MCF 10A (cell line): Measurements from ENCODE around the gene BACH2. TPM values are rescaled to one million over a fixed set of nuclear protein-coding genes. Genes with fewer than 3 reads are reported as not detected.

Experiments
- BruUV-seq: library from RNA; stranded (reverse); fragments of 400-500 nt; replicated peaks from 2 replicates; lab custom pipeline; 2021; lab: Mats Ljungman, UMichigan
- CTCF ChIA-PET: fragments of 300-600 bp; sonication (Branson Sonifier 250); formaldehyde crosslinking; extraction: SDS; loops from one replicate; lab custom pipeline; 2021; ENCODE audit warnings: antibody characterized with exemption, inconsistent platforms; lab: Yijun Ruan, JAX
- POLR2A ChIA-PET: fragments of 300-600, 350-650 bp; sonication (Branson Sonifier 250); formaldehyde crosslinking; extraction: SDS; loops from one replicate; lab custom pipeline; 2020; ENCODE audit warnings: antibody characterized with exemption, inconsistent platforms; lab: Yijun Ruan, JAX
- DNase-seq: peaks from one replicate; pipeline ENCODE4 v3.0.0-alpha.2; 2018; ENCODE audit not compliant: unreplicated experiment
- H3K27ac Mint-ChIP-seq: one replicate; pipeline ENCODE4 v1.8.0; 2022; ENCODE audit warnings: mild to moderate bottlenecking, low read depth, mixed read lengths; ENCODE audit not compliant: unreplicated experiment
- H3K27me3 Mint-ChIP-seq: one replicate; pipeline ENCODE4 v1.8.0; 2022; ENCODE audit warnings: mixed read lengths; ENCODE audit not compliant: insufficient read depth, unreplicated experiment
- H3K36me3 Mint-ChIP-seq: one replicate; pipeline ENCODE4 v1.8.0; 2022; ENCODE audit warnings: mild to moderate bottlenecking, moderate library complexity, mixed read lengths; ENCODE audit not compliant: insufficient read depth, unreplicated experiment
- H3K4me1 Mint-ChIP-seq: one replicate; pipeline ENCODE4 v1.8.0; 2022; ENCODE audit warnings: mixed read lengths; ENCODE audit not compliant: insufficient read depth, unreplicated experiment
- H3K4me3 Mint-ChIP-seq: one replicate; pipeline ENCODE4 v1.8.0; 2022; ENCODE audit warnings: mild to moderate bottlenecking, moderate library complexity, mixed read lengths; ENCODE audit not compliant: unreplicated experiment
- H3K9me3 Mint-ChIP-seq: one replicate; pipeline ENCODE4 v1.8.0; 2022; ENCODE audit warnings: mixed read lengths; ENCODE audit not compliant: unreplicated experiment
- CTCF ChIP-seq: fragments of 200-600 bp; IDR thresholded peaks from one replicate; pipeline ENCODE4 v1.8.0; 2022; ENCODE audit warnings: antibody characterized with exemption, mild to moderate bottlenecking; ENCODE audit not compliant: unreplicated experiment
- intact Hi-C: fragments of 100-400 bp; cut with micrococcal nuclease; formaldehyde crosslinking; loops from 2 replicates; pipeline ENCODE4 v1.14.1; 2022
- total RNA-seq: library from RNA; stranded (reverse); gene quantifications from 2 replicates; pipeline ENCODE4 v1.2.3, GENCODE V29; 2022

BACH2 gene
- total RNA-seq, 1 experiment from 2014 or later, result 9.9 TPM

- ChIA-PET POLR2A (interaction anchor here (0.7 to 2.4 kb wide), 15 partner anchors 8 to 258 kb away, joined by 3 to 45 read pairs (median 5); partner anchors contain the start of gene CASP8AP2), CTCF (interaction anchor here (0.6 to 2.0 kb wide), 9 partner anchors 11 to 333 kb away, joined by 3 to 18 read pairs (median 4); no protein-coding TSS in a partner anchor)
- intact Hi-C loops, result loop anchor here (1.0 to 5.0 kb wide), 3 partner anchors 90 to 209 kb away; partner anchors contain the start of gene BACH2
- BruUV-seq, result TSS peak; percentile 44
- Mint-ChIP-seq H3K27ac (peak overlapping the region; percentile 99), H3K27me3 (no peaks in the 10 kb centered on the region), H3K4me1 (peaks cover 35% of the 10 kb centered on the region), H3K36me3 (peaks cover 6% of the 10 kb centered on the region), H3K4me3 (peak overlapping the region; percentile 52), H3K9me3 (no peaks in the 10 kb centered on the region)
- peak; percentile 80 for DNase-seq
- no peak for TF ChIP-seq CTCF
These were observed 209.4 kb downstream of the BACH2 start for GRCh38 chr6:90087106-90087833.

GRCh38 chr6:90086517-90086916, 210.1 kb downstream of the BACH2 start:
- peak; percentile 89 for DNase-seq
- no TSS peak for BruUV-seq
- ChIA-PET CTCF (no interaction called here), POLR2A (no interaction called here)
- Mint-ChIP-seq H3K27ac (peak overlapping the region; percentile 99), H3K9me3 (no peaks in the 10 kb centered on the region), H3K27me3 (no peaks in the 10 kb centered on the region), H3K36me3 (peaks cover 6% of the 10 kb centered on the region), H3K4me1 (peaks cover 35% of the 10 kb centered on the region), H3K4me3 (peak overlapping the region; percentile 54)
- intact Hi-C loops, result loop anchor here (1.0 to 5.0 kb wide), 3 partner anchors 91 to 144 kb away; no protein-coding TSS in a partner anchor
- TF ChIP-seq CTCF, result peak; percentile 11

- no TSS peak for BruUV-seq
- Mint-ChIP-seq H3K27ac (no peak overlapping the region), H3K27me3 (no peaks in the 10 kb centered on the region), H3K9me3 (no peaks in the 10 kb centered on the region), H3K4me3 (no peak overlapping the region), H3K36me3 (peaks cover 6% of the 10 kb centered on the region), H3K4me1 (peaks cover 29% of the 10 kb centered on the region)
- intact Hi-C loops, result no loop called here
- no peak for DNase-seq
- CTCF ChIA-PET, result interaction anchor here (0.6 kb wide), 1 partner anchor 15 kb away, joined by 3 read pairs; no protein-coding TSS in a partner anchor
- POLR2A ChIA-PET, result interaction anchor here (1.0 kb wide), 1 partner anchor 114 kb away, joined by 4 read pairs; no protein-coding TSS in a partner anchor
- no peak for TF ChIP-seq CTCF
These were observed 212.8 kb downstream of the BACH2 start for GRCh38 chr6:90083891-90084290.

GRCh38 chr6:90082847-90083246, 213.8 kb downstream of the BACH2 start:
- POLR2A ChIA-PET, result interaction anchor here (0.6 to 1.6 kb wide), 3 partner anchors 10 to 119 kb away, joined by 3 to 4 read pairs (median 4); no protein-coding TSS in a partner anchor
- CTCF ChIA-PET, result interaction anchor here (0.8 kb wide), 2 partner anchors 15 to 127 kb away, joined by 3 read pairs; no protein-coding TSS in a partner anchor
- intact Hi-C loops, result no loop called here
- Mint-ChIP-seq H3K4me3 (no peak overlapping the region), H3K4me1 (peaks cover 23% of the 10 kb centered on the region), H3K9me3 (no peaks in the 10 kb centered on the region), H3K27ac (no peak overlapping the region), H3K27me3 (no peaks in the 10 kb centered on the region), H3K36me3 (peaks cover 6% of the 10 kb centered on the region)
- TF ChIP-seq CTCF, result no peak
- DNase-seq, result no peak
- no TSS peak for BruUV-seq
